CD4-positive, alpha-beta T cell treated with Interleukin-21 for 1 hour (primary cell): ENCODE data around the gene SLC38A8.

Source experiments
- DNase-seq: peaks from one replicate; pipeline ENCODE4 v3.0.0-alpha.2; 2020

The SLC38A8 gene

DNA sequence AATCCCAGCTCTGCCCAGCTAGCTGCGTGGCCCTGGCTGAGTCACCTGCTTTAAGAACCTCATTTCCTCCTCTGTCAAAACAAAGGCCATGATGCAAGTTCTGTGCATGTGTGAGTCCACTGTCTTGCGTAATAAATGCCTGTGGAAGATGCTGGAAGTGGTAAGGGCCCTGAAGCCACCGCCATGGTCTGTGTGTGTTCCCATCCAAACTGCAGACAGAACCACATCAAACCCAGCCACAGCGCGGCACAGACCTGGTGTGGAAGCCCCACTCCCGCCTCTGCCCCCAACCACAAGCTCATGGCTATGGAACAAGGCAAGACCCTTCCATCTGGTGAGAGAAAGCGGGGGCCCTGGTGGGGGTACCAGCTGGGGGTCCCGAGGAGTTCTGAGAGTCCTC, 48.5 kb downstream of the SLC38A8 start:
- DNase-seq, result no peak

DNA sequence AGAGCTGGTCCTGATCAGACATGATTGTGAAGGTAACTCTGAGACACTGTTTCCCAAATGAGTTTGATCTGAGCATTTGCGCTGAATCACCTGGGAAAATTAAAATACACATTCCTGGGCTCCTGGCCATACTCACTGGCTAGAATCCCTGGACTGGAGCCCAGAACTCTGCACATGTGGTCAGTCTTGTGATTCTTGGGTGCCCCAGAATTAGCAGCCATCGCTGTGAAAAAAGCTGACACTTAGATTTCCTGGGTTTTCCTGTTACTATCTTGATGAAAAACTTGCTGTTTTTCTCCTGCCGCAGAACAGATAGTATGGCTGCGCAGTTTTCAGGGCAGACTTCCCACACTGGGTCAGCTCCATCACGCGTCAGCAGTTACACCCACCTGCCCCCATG, 50.0 kb downstream of the SLC38A8 start:
- DNase-seq, result no peak

- no peak for DNase-seq
Measured at GRCh38 chr16:83990492-83990891, 52.1 kb downstream of the SLC38A8 start.

DNA sequence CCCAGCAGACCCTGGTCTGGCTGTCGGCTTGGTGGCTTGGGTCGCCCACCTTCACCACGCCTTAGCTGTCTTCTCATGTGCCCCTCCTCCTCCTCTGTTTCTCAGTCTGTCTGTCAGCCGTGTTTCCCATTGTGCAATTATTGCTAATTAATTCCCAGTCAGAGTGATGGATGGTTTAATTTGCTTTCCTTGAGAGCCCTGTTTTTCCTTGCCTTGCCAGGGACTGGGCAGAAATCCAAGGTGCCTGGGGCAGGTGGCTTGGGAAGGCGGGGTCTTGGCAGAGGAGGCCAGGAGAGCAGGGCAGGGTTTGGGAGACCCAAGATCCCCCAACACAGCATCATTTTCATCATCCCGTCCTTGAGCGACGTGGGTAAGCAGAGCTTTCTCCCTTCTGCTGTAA, 53.3 kb downstream of the SLC38A8 start:
- DNase-seq, result no peak

DNA sequence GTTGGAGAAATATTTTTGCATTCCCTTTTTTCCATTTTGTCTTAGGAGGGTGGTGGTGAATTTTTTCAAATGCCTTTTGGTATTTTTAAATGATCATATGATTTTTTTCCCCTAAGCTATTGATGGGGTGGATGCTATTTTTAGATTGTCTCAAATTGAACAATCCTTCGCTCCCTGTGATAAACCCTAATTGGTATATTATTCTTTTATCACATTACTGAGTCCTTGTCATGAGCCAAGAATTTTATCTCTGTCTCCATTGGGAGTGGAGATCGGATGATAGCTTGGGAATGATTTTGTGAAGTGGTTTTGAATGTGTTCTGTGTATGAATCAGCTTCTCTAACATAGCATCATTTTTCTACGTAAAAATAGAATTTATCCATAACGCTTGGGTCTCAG, 59.1 kb downstream of the SLC38A8 start:
- DNase-seq, result no peak

GRCh38 chr16:83981799-83982198, 60.8 kb downstream of the SLC38A8 start:
- no peak for DNase-seq

DNA sequence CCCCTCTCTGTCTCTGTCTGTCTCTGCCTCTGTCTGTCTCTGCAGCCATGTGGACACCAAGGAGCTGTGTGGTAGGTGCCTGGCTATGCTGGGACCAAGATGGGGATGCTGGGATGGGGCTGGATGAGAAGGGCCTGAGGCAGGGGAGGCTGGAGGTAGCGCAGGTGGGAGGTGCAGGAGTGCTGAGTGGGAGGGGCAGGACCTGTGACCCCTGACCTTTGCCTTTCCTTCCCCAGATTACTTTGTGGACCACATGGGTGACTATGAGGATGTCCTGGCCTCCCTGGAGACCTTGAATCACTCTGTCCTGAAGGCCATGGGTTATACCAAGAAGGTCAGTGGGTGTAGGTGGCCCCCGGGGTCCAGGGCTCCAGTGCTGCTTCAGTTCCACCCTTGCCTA, 61.8 kb downstream of the SLC38A8 start:
- no peak for DNase-seq

DNA sequence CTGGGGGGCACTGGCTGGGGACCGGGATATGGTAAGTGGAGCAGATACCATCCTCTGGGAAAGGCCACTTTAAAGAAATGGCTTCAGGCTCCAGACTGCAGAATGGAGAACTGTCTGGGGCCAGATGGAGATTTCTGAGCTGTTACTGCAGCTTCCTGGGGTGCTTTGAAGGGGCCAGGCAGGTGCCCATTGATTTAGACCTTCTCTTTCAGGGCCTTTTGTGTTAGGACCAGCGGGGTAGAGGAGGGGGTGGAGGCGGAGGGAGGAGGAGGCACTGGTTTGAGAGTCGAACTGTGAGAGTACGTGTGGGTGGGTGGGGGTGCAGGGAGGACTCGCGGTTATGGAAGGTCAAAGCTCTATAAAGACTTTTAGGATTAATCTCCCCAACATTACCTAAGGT, 63.2 kb downstream of the SLC38A8 start:
- DNase-seq, result no peak

- no peak for DNase-seq
Measured at GRCh38 chr16:83978401-83978904, 64.1 kb downstream of the SLC38A8 start.

DNA sequence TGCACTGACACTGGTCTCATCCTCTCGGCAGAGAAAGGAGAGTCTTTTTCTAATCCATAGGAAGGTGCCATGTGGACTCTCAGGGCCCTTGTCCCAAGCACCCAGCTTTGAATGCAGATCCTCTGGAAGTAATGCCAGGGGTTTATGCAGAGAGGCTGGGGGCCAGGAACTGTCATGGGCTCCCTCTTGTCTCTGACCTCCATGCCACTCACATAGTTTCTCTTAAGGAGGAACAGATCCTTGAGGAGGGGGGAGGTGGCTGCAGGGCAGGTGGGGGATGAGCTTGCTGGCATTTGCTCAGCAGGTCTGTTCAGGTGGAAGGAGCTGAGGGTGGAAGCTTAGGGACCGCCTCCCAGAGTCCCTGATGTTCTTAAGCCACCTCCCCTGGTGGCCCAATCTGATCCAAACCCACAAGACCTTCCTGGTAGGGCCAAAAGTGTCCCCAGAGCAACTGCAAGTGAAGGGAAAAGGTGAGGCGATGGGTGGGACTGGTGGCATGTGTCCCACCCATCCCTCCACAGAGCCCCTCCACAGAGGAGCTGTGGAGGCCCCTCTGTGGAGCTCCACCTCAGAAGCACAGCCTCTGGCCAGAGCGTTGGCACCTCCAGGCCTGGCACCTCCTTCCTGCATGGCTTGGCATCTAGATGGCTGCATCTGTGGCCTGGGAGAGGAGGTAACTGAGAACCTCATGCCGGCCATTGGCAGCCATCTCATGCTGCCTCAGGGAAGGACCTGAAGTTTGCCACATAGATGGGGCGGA, 65.4 kb downstream of the SLC38A8 start:
- no peak for DNase-seq

GRCh38 chr16:83975590-83976260, 66.9 kb downstream of the SLC38A8 start:
- no peak for DNase-seq

DNA sequence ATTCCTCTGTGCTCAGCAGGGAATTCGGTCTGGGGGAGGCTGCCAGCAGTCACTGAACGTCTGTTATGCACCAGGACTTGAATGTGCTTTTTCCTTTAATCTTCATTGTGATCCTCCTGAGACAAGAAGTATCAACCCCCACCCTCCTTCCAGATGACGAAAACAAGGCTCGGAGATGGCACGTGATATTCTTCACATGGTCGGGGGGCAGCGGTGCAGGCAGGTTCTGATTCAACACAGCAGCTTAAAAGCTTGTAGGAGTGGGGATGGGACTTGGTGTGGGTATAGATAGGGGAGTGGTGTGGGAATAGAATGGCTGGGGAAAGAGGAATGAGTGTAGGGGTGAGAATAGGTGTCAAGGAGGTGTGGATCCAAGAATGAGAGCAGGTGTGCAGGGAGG, 68.1 kb downstream of the SLC38A8 start:
- no peak for DNase-seq

- DNase-seq, result no peak
Measured at GRCh38 chr16:83973581-83974385, 68.8 kb downstream of the SLC38A8 start.

GRCh38 chr16:83973077-83973476, 69.5 kb downstream of the SLC38A8 start:
- DNase-seq, result no peak

GRCh38 chr16:83972256-83973008, 70.2 kb downstream of the SLC38A8 start:
- DNase-seq, result no peak

DNA sequence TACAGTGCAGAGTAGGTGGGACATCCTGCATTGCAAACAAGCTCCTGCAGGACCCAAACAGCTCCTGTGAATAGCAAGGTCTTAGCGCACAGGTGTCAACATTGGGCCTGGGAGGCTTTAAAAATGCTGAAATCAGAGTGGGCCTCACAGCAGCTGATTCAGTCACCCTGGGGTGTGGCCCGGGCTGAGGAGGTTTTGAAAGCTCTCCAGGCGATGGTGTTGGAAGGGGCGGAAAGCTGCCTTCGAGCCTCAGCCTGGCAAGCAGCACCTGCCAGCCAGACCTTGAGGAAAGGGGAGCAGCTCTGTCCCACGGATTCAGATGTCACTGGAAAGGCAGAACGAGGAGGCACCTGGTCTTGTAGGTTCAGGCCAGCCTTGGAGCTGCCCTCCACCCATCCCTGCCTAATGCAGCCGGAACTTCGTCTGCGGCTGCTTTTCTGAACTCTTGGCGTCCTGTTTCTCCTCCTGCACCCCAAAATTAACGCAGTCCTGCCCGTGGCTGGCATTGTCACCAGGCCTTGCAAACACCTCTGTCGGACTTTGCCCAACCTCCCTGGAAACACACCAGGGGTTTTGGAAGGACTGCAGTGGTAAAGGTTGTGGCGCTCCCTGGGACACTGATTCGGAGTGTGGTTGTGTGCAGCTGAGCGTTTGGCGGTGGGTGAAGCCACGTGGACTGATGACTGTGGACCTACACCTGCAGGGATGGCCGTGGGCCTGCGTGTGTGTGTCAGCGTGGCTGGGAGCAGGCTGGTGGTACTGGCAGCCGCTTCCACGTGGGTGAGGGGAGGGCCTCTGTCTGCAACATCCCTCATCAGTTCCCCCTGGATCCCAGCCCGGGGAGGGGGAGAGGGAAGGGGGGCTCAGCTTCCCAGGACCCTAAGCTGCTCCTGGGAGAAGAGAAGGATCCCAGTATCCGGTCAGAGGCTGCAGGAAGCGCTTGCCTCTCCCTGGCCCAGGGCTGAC, 71.1 kb downstream of the SLC38A8 start:
- DNase-seq, result no peak

DNA sequence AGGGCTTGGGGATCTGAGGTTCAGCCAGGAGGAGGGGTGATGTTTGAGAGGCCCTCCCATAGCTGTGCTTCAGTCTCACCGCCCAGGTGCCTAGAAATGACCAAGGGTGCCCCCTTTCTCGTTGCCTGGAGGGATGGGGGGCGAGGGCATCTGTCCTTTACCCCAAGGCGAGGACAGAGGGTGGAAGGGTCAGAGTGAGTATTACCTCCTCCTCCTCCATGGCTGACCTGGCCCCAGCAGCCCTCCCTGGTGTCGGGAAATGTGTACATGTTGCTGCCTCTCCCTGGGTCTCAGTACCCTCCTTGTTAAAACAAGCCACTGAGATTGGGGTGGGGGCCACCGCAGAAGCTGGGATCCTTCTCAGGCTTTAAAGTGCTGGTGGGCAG, 72.2 kb downstream of the SLC38A8 start:
- no peak for DNase-seq

GRCh38 chr16:83969771-83970429, 72.7 kb downstream of the SLC38A8 start:
- DNase-seq, result no peak

GRCh38 chr16:83968891-83969649, 73.5 kb downstream of the SLC38A8 start:
- no peak for DNase-seq

GRCh38 chr16:83968306-83968851, 74.2 kb downstream of the SLC38A8 start:
- DNase-seq, result no peak
